GM23248 (cell line): ENCODE results near the gene HOPX. TPM values are rescaled to one million over a fixed set of nuclear protein-coding genes. Genes with fewer than 3 reads are reported as not detected.

Experiments used
- DNase-seq: peaks from one replicate; pipeline ENCODE4 v3.0.0-alpha.2; 2015
- H2AFZ ChIP-seq: fragments of 200-600 bp; sonication (generic); 2 replicates; pipeline ENCODE4 v1.6.1; 2016; ENCODE audit warnings: antibody characterized with exemption
- H3F3A ChIP-seq: fragments of 200-600 bp; sonication (generic); 2 replicates; pipeline ENCODE4 v1.6.1; 2016; ENCODE audit warnings: mild to moderate bottlenecking, antibody characterized with exemption, mixed run types; ENCODE audit not compliant: insufficient read depth
- H3K27ac ChIP-seq: fragments of 200-600 bp; sonication (generic); 2 replicates; pipeline ENCODE4 v1.5.1; 2016; ENCODE audit warnings: mild to moderate bottlenecking
- H3K27me3 ChIP-seq: fragments of 200-600 bp; sonication (generic); replicated peaks from 2 replicates; pipeline ENCODE4 v1.6.1; 2016; ENCODE audit warnings: mild to moderate bottlenecking; ENCODE audit not compliant: insufficient read depth
- H3K36me3 ChIP-seq: fragments of 200-600 bp; sonication (generic); 2 replicates; pipeline ENCODE4 v1.6.1; 2016; ENCODE audit warnings: low read depth, mild to moderate bottlenecking
- H3K4me1 ChIP-seq: fragments of 200-600 bp; sonication (generic); 2 replicates; pipeline ENCODE4 v1.6.1; 2016; ENCODE audit warnings: mild to moderate bottlenecking; ENCODE audit not compliant: insufficient read depth
- H3K4me2 ChIP-seq: fragments of 200-600 bp; sonication (generic); one replicate; pipeline ENCODE4 v1.6.1; 2016; ENCODE audit warnings: mild to moderate bottlenecking; ENCODE audit not compliant: unreplicated experiment
- H3K4me3 ChIP-seq: fragments of 200-600 bp; sonication (generic); 2 replicates; pipeline ENCODE4 v1.5.1; 2016; ENCODE audit warnings: mild to moderate bottlenecking
- H3K79me2 ChIP-seq: fragments of 200-600 bp; sonication (generic); 2 replicates; pipeline ENCODE4 v1.6.1; 2016; ENCODE audit warnings: mild to moderate bottlenecking; ENCODE audit not compliant: insufficient read depth
- H3K9ac ChIP-seq: fragments of 200-600 bp; sonication (generic); 2 replicates; pipeline ENCODE4 v1.6.1; 2016; ENCODE audit warnings: mild to moderate bottlenecking
- H3K9me2 ChIP-seq: fragments of 200-600 bp; sonication (generic); 2 replicates; pipeline ENCODE4 v1.6.1; 2016; ENCODE audit warnings: mixed run types, mild to moderate bottlenecking, moderate library complexity; ENCODE audit not compliant: insufficient read depth
- H3K9me3 ChIP-seq: fragments of 200-600 bp; sonication (generic); one replicate; pipeline ENCODE4 v1.6.1; 2017; ENCODE audit warnings: low read depth
- H4K20me1 ChIP-seq: fragments of 200-600 bp; sonication (generic); 2 replicates; pipeline ENCODE4 v1.6.0; 2016; ENCODE audit not compliant: insufficient read depth
- EZH2 ChIP-seq: fragments of 200-600 bp; sonication (generic); IDR thresholded peaks from 2 replicates; pipeline ENCODE4 v1.6.1; 2018; ENCODE audit warnings: antibody characterized with exemption, mild to moderate bottlenecking; ENCODE audit not compliant: insufficient read depth, poor library complexity, severe bottlenecking
- EZH2phosphoT487 ChIP-seq: fragments of 200-600 bp; sonication (generic); IDR thresholded peaks from 2 replicates; pipeline ENCODE4 v1.6.1; 2018; ENCODE audit warnings: antibody characterized with exemption, moderate library complexity, mild to moderate bottlenecking, low read depth; ENCODE audit not compliant: insufficient read depth
- WGBS, 2 experiments: methylation state at CpG; one replicate each; pipeline ENCODE4 v1.1.6; 2015 to 2017; ENCODE audit warnings: low lambda C conversion rate in 2 of 2, low coverage in 1 of 2; ENCODE audit errors: missing lambda C conversion rate in 2 of 2; 5-methylcytosine and 5-hydroxymethylcytosine counted together
- in situ Hi-C: fragments of 300-500 bp; cut with MboI; formaldehyde crosslinking; loops from 2 replicates; pipeline ENCODE4 v1.15.0; 2020
- polyA plus RNA-seq: library from polyadenylated mRNA; unstranded; fragments of >200 nt; fragmentation: Nextera tagmentation; extraction: Ambion mirVana; gene quantifications from 2 replicates; pipeline ENCODE4 v1.2.1, GENCODE V29; 2016
- total RNA-seq: library from RNA; depleted of rRNA; stranded (reverse); fragments of >200 nt; shearing (Covaris generic); gene quantifications from 2 replicates; pipeline ENCODE4 v1.2.3, GENCODE V29; 2014

The HOPX gene
- total and polyA plus RNA-seq, 2 experiments from 2014 or later, result not detected

DNA sequence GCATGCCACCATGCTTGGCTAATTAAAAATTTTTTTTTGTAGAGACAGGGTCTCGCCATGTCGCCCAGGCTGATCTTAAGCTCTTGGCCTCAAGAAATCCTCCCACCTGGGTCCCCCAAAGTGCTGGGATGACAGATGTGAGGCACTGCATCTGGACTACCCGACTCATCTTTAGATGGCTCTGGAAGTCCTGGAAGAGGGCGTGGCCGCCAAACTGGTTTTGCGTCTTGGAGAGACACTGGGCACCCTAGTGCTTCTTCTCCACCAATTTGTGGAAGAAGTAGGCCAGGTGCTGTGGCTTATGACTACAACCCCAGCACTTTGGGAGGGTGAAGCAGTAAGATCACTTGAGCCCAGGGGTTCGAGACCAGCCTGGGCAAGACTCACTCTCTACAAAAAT lies 47.6 kb downstream of the HOPX start:
- WGBS, 2 experiments, result 81 to 85% methylated on average over 7 of the region's 7 CpGs
- no peak overlapping the region for H3K27ac ChIP-seq
- no peaks in the 10 kb centered on the region for H3K36me3 ChIP-seq
- H3K9ac ChIP-seq, result no peak overlapping the region
- H3K4me2 ChIP-seq, result no peak overlapping the region
- DNase-seq, result no peak
- H3K27me3 ChIP-seq, result peaks cover 3% of the 10 kb centered on the region; the same call in 1 of the 2 replicates
- in situ Hi-C loops, result no loop called here
- H3K4me1 ChIP-seq, result peaks cover 10% of the 10 kb centered on the region
- TF ChIP-seq EZH2phosphoT487 (no peak), EZH2 (no peak)
- H3K79me2 ChIP-seq, result no peaks in the 10 kb centered on the region
- H4K20me1 ChIP-seq, result no peaks in the 10 kb centered on the region
- H3F3A ChIP-seq, result peaks cover 5% of the 10 kb centered on the region; the same call in 1 of the 2 replicates
- H3K9me3 ChIP-seq, result no peaks in the 10 kb centered on the region
- no peak overlapping the region for H2AFZ ChIP-seq
- H3K4me3 ChIP-seq, result no peak overlapping the region
- H3K9me2 ChIP-seq, result no peaks in the 10 kb centered on the region

DNA sequence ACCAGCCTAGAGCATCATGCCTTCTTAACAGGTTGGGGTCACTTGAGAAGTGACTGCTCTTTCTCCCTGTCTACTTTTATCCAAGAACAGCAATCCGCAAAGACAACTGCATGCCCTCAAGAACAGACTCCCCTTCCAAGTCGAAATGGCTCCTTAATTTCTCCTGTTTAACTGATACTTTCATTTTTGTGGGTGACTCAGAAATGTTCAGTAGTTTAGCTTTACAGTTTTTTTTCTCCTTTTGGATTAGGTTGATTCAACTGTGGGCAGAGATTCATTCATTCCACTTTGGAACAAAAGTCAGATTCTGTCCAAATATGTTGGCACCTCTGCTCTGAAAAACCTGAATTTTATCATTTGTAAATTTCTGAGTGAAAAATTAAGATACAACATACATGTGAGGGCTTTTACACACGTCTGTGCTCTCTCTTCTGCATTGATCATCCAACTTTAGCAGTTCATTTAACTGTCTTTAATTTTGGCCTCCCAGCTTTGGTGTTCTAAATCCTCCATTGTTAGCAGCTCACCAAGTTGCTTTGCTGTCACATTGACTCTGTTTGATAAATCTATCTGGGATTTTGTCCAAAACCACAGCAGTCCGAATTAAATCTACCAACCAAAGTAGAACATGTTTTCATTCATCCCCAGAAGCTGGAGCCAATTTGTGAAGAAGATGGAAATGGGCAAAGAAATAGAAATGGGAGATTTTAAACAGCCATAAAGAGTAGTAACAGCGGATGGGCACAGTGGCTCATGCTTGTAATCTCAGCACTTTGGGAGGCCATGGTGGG lies 50.0 kb downstream of the HOPX start:
- peak; percentile 57 for DNase-seq
- Histone ChIP-seq H3K4me3 (0 out of 2 replicates have a peak overlapping the region, but pooled peaks have one; percentile 36), H3K4me2 (peak overlapping the region; percentile 38), H2AFZ (no peak overlapping the region), H3F3A (peaks cover 5% of the 10 kb centered on the region; the same call in 1 of the 2 replicates), H3K9ac (no peak overlapping the region), H3K36me3 (no peaks in the 10 kb centered on the region), H3K27me3 (peaks cover 6% of the 10 kb centered on the region; the same call in 1 of the 2 replicates), H3K4me1 (peaks cover 10% of the 10 kb centered on the region), H3K79me2 (no peaks in the 10 kb centered on the region), H4K20me1 (no peaks in the 10 kb centered on the region), H3K27ac (no peak overlapping the region), H3K9me2 (no peaks in the 10 kb centered on the region), H3K9me3 (no peaks in the 10 kb centered on the region)
- in situ Hi-C loops, result no loop called here
- TF ChIP-seq EZH2phosphoT487 (no peak), EZH2 (no peak)
- 13 to 18% methylated on average over 5 of the region's 5 CpGs for WGBS, 2 experiments

DNA sequence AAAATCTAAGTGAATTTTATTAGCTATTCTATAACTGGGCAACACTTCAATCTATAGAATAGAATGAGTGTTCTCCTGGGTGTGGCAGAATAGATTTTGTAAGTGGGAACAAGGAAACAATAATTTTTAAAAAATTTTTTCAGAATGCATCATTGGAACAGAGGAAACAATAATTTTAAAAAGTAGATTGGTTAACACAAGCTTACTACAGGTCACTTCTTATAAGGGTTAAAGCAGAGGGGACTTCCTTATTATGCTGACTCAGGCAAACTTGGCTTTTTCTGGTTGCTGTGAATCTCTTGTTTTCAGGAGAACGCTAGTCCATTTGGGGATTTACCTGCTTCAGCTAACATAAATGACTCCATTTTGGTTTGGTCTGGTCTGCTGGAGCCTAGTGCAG lies 52.5 kb downstream of the HOPX start:
- no peaks in the 10 kb centered on the region for H3K9me2 ChIP-seq
- peaks cover 13% of the 10 kb centered on the region for H3K27me3 ChIP-seq
- no peak overlapping the region for H3K4me3 ChIP-seq
- no peaks in the 10 kb centered on the region for H4K20me1 ChIP-seq
- 80 to 88% methylated on average over 1 of the region's 1 CpG for WGBS, 2 experiments
- in situ Hi-C loops, result no loop called here
- no peak overlapping the region for H3K4me2 ChIP-seq
- TF ChIP-seq EZH2phosphoT487 (no peak), EZH2 (no peak)
- H3K27ac ChIP-seq, result no peak overlapping the region
- H2AFZ ChIP-seq, result no peak overlapping the region
- no peaks in the 10 kb centered on the region for H3K79me2 ChIP-seq
- no peaks in the 10 kb centered on the region for H3K36me3 ChIP-seq
- no peak overlapping the region for H3K9ac ChIP-seq
- DNase-seq, result no peak
- peaks cover 10% of the 10 kb centered on the region for H3K4me1 ChIP-seq
- no peaks in the 10 kb centered on the region for H3K9me3 ChIP-seq
- peaks cover 5% of the 10 kb centered on the region; the same call in 1 of the 2 replicates for H3F3A ChIP-seq

DNA sequence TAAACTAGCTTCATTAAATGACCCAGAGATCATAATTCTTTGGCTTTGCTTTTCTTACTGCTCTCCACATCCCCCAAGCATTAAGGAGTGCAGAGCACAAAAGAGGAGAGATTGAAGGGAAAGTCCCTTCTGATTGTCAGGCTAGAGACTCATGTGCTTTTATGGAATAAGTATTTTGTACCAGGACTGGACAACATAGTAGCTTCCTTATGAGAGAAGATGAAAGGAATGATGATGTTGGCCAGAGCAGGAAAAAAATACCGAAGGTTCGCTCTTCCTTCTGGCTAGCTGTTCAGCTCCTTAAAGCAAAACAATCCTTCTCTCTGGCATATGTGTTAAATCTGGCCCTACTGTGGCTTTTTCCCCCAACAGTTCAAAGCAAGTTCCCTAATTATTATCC lies 53.1 kb downstream of the HOPX start:
- peaks cover 10% of the 10 kb centered on the region for H3K4me1 ChIP-seq
- peaks cover 5% of the 10 kb centered on the region; the same call in 1 of the 2 replicates for H3F3A ChIP-seq
- H3K27ac ChIP-seq, result no peak overlapping the region
- no peak overlapping the region for H2AFZ ChIP-seq
- no peaks in the 10 kb centered on the region for H3K36me3 ChIP-seq
- 34 to 42% methylated on average over 2 of the region's 2 CpGs for WGBS, 2 experiments
- H3K27me3 ChIP-seq, result peaks cover 18% of the 10 kb centered on the region
- peak; percentile 6 for DNase-seq
- H3K9ac ChIP-seq, result no peak overlapping the region
- no peaks in the 10 kb centered on the region for H3K9me2 ChIP-seq
- H3K4me2 ChIP-seq, result no peak overlapping the region
- H3K79me2 ChIP-seq, result no peaks in the 10 kb centered on the region
- no peak for TF ChIP-seq EZH2
- TF ChIP-seq EZH2phosphoT487, result no peak
- no peaks in the 10 kb centered on the region for H4K20me1 ChIP-seq
- no peak overlapping the region for H3K4me3 ChIP-seq
- in situ Hi-C loops, result no loop called here
- no peaks in the 10 kb centered on the region for H3K9me3 ChIP-seq
